HEK293 (cell line): Measurements from ENCODE around the gene SLC30A5.

ENCODE experiments used
- AEBP2 ChIP-seq: fragments of 450-650 bp; formaldehyde crosslinking; IDR thresholded peaks from 2 replicates; pipeline ENCODE4 v1.5.1; 2016; ENCODE audit warnings: missing biosample characterization, missing genetic modification characterization, borderline replicate concordance
- GLI4 ChIP-seq: fragments of 450-650 bp; formaldehyde crosslinking; IDR thresholded peaks from 2 replicates; pipeline ENCODE4 v1.5.1; 2016; ENCODE audit warnings: missing biosample characterization, missing genetic modification characterization
- HOXD13 ChIP-seq: sonication (generic); formaldehyde crosslinking; IDR thresholded peaks from 2 replicates; pipeline ENCODE4 v1.8.0; 2022; ENCODE audit warnings: missing genetic modification reagents, borderline replicate concordance
- IKZF3 ChIP-seq: fragments of 450-650 bp; IDR thresholded peaks from 2 replicates; pipeline ENCODE4 v1.5.0; 2018; ENCODE audit warnings: missing biosample characterization, mild to moderate bottlenecking, missing genetic modification characterization, moderate library complexity
- KLF16 ChIP-seq: fragments of 450-650 bp; formaldehyde crosslinking; IDR thresholded peaks from 2 replicates; pipeline ENCODE4 v1.5.1; 2017; ENCODE audit warnings: missing biosample characterization, missing genetic modification characterization
- KLF17 ChIP-seq: fragments of 450-650 bp; formaldehyde crosslinking; IDR thresholded peaks from 2 replicates; pipeline ENCODE4 v1.5.1; 2016; ENCODE audit warnings: missing biosample characterization, missing genetic modification characterization
- PBX3 ChIP-seq: sonication (generic); formaldehyde crosslinking; IDR thresholded peaks from 2 replicates; pipeline ENCODE4 v1.8.1; 2022; ENCODE audit warnings: mild to moderate bottlenecking, moderate library complexity, missing genetic modification reagents
- TCF7L2 ChIP-seq: IDR thresholded peaks from 2 replicates; pipeline ENCODE4 v1.6.1; 2011; ENCODE audit warnings: low read depth, mild to moderate bottlenecking, inconsistent platforms, low read length, moderate library complexity, borderline replicate concordance
- YY2 ChIP-seq: fragments of 450-650 bp; formaldehyde crosslinking; IDR thresholded peaks from 2 replicates; pipeline ENCODE4 v1.5.1; 2016; ENCODE audit warnings: missing biosample characterization, missing genetic modification characterization
- ZBTB26 ChIP-seq: fragments of 450-650 bp; formaldehyde crosslinking; optimal IDR thresholded peaks from 2 replicates; pipeline ENCODE3; 2016; ENCODE audit warnings: missing biosample characterization, mild to moderate bottlenecking, missing genetic modification characterization
- ZBTB48 ChIP-seq: fragments of 450-650 bp; formaldehyde crosslinking; IDR thresholded peaks from 2 replicates; pipeline ENCODE4 v1.5.1; 2016; ENCODE audit warnings: missing biosample characterization, missing genetic modification characterization
- ZFP69B ChIP-seq: fragments of 450-650 bp; formaldehyde crosslinking; IDR thresholded peaks from 2 replicates; pipeline ENCODE4 v1.5.1; 2016; ENCODE audit warnings: missing biosample characterization, missing genetic modification characterization
- ZNF132 ChIP-seq: fragments of 450-650 bp; formaldehyde crosslinking; IDR thresholded peaks from 2 replicates; pipeline ENCODE4 v1.5.1; 2017; ENCODE audit warnings: missing biosample characterization, missing genetic modification characterization, borderline replicate concordance
- ZNF140 ChIP-seq: fragments of 450-650 bp; formaldehyde crosslinking; IDR thresholded peaks from 2 replicates; pipeline ENCODE4 v1.5.1; 2016; ENCODE audit warnings: missing biosample characterization, missing genetic modification characterization
- ZNF221 ChIP-seq: fragments of 450-650 bp; formaldehyde crosslinking; IDR thresholded peaks from 2 replicates; pipeline ENCODE4 v1.5.1; 2017; ENCODE audit warnings: missing biosample characterization, missing genetic modification characterization, borderline replicate concordance
- ZNF302 ChIP-seq: fragments of 450-650 bp; formaldehyde crosslinking; IDR thresholded peaks from 2 replicates; pipeline ENCODE4 v1.5.1; 2016; ENCODE audit warnings: missing biosample characterization, missing genetic modification characterization, low read depth
- ZNF311 ChIP-seq: fragments of 450-650 bp; formaldehyde crosslinking; IDR thresholded peaks from 2 replicates; pipeline ENCODE4 v1.5.1; 2017; ENCODE audit warnings: missing biosample characterization, missing genetic modification characterization, borderline replicate concordance
- ZNF324 ChIP-seq: fragments of 450-650 bp; formaldehyde crosslinking; IDR thresholded peaks from 2 replicates; pipeline ENCODE4 v1.5.1; 2016; ENCODE audit warnings: missing biosample characterization, missing genetic modification characterization
- ZNF335 ChIP-seq: fragments of 450-650 bp; formaldehyde crosslinking; conservative IDR thresholded peaks from 2 replicates; pipeline ENCODE4 v1.5.1; 2016; ENCODE audit warnings: missing biosample characterization, missing genetic modification characterization
- ZNF391 ChIP-seq: fragments of 450-650 bp; formaldehyde crosslinking; IDR thresholded peaks from 2 replicates; pipeline ENCODE4 v1.5.1; 2016; ENCODE audit warnings: low read depth, missing biosample characterization, missing genetic modification characterization, borderline replicate concordance
- ZNF394 ChIP-seq: fragments of 450-650 bp; formaldehyde crosslinking; IDR thresholded peaks from 2 replicates; pipeline ENCODE4 v1.5.1; 2016; ENCODE audit warnings: missing biosample characterization, missing genetic modification characterization, mild to moderate bottlenecking, moderate library complexity, borderline replicate concordance
- ZNF398 ChIP-seq: fragments of 450-650 bp; formaldehyde crosslinking; IDR thresholded peaks from 2 replicates; pipeline ENCODE4 v1.5.1; 2017; ENCODE audit warnings: missing biosample characterization, missing genetic modification characterization
- ZNF433 ChIP-seq: fragments of 450-650 bp; formaldehyde crosslinking; IDR thresholded peaks from 2 replicates; pipeline ENCODE4 v1.5.1; 2016; ENCODE audit warnings: missing biosample characterization, missing genetic modification characterization, low read depth
- ZNF501 ChIP-seq: fragments of 450-650 bp; formaldehyde crosslinking; IDR thresholded peaks from 2 replicates; pipeline ENCODE4 v1.5.1; 2016; ENCODE audit warnings: missing biosample characterization, missing genetic modification characterization
- ZNF548 ChIP-seq: fragments of 450-650 bp; formaldehyde crosslinking; IDR thresholded peaks from 2 replicates; pipeline ENCODE4 v1.5.1; 2016; ENCODE audit warnings: missing biosample characterization, missing genetic modification characterization
- ZNF549 ChIP-seq: fragments of 450-650 bp; IDR thresholded peaks from 2 replicates; pipeline ENCODE4 v1.5.1; 2018; ENCODE audit warnings: missing biosample characterization, missing genetic modification characterization, mild to moderate bottlenecking, inconsistent platforms, moderate library complexity
- ZNF654 ChIP-seq: fragments of 450-650 bp; formaldehyde crosslinking; IDR thresholded peaks from 2 replicates; pipeline ENCODE4 v1.5.1; 2016; ENCODE audit warnings: low read depth, missing biosample characterization, missing genetic modification characterization
- ZNF792 ChIP-seq: fragments of 450-650 bp; formaldehyde crosslinking; IDR thresholded peaks from 2 replicates; pipeline ENCODE4 v1.5.1; 2016; ENCODE audit warnings: missing biosample characterization, missing genetic modification characterization
- ZNF843 ChIP-seq: fragments of 450-650 bp; formaldehyde crosslinking; IDR thresholded peaks from 2 replicates; pipeline ENCODE4 v1.5.1; 2016; ENCODE audit warnings: missing biosample characterization, missing genetic modification characterization
- ZXDB ChIP-seq: fragments of 450-650 bp; formaldehyde crosslinking; IDR thresholded peaks from 2 replicates; pipeline ENCODE4 v1.5.1; 2016; ENCODE audit warnings: missing biosample characterization, missing genetic modification characterization

Gene SLC30A5

GRCh38 chr5:69166686-69167492, 73.1 kb downstream of the SLC30A5 start, which contains the start of gene CCNB1 (continued):
- TF ChIP-seq ZNF549 (tag by site-specific recombination) (no peak), ZNF335 (tag by site-specific recombination) (peak; percentile 78), ZNF391 (peak; percentile 30; the same call in 1 of the 2 replicates), ZNF792 (tag by site-specific recombination) (no peak), KLF16 (tag by site-specific recombination) (0 out of 2 replicates have a peak, but pooled peaks have one; percentile 18), ZNF843 (tag by site-specific recombination) (0 out of 2 replicates have a peak, but pooled peaks have one; percentile 16), ZNF324 (tag by site-specific recombination) (0 out of 2 replicates have a peak, but pooled peaks have one; percentile 8), ZNF132 (tag by site-specific recombination) (no peak), ZXDB (peak; percentile 72; the same call in 1 of the 2 replicates), YY2 (tag by site-specific recombination) (peak; percentile 30; the same call in 1 of the 2 replicates), ZNF302 (tag by site-specific recombination) (no peak), PBX3 (peak; percentile 59; the same call in 1 of the 2 replicates), ZBTB48 (tag by site-specific recombination) (peak; percentile 17; the same call in 1 of the 2 replicates), ZNF221 (no peak), ZNF501 (tag by site-specific recombination) (peak; percentile 95), ZNF394 (peak; percentile 58; the same call in 1 of the 2 replicates), GLI4 (no peak), HOXD13 (CRISPR knock-in tag) (peak; percentile 32; the same call in 1 of the 2 replicates), ZNF548 (tag by site-specific recombination) (no peak), ZNF654 (tag by site-specific recombination) (no peak), KLF17 (tag by site-specific recombination) (0 out of 2 replicates have a peak, but pooled peaks have one; percentile 26), ZNF311 (tag by site-specific recombination) (no peak), IKZF3 (tag by site-specific recombination) (no peak), TCF7L2 (no peak), ZBTB26 (tag by site-specific recombination) (peak; percentile 30), ZNF433 (tag by site-specific recombination) (no peak), ZFP69B (tag by site-specific recombination) (peak; percentile 97), AEBP2 (no peak), ZNF398 (tag by site-specific recombination) (peak; percentile 55), ZNF140 (tag by site-specific recombination) (no peak)
